HEK293T (cell line): ENCODE data around the gene PDE6G.

ENCODE experiments used
- ARNT ChIP-seq: fragments of 450-650 bp; IDR thresholded peaks from 2 replicates; pipeline ENCODE4 v1.6.1; 2017; ENCODE audit warnings: mild to moderate bottlenecking
- BHLHE40 ChIP-seq: fragments of 450-650 bp; IDR thresholded peaks from 2 replicates; pipeline ENCODE4 v1.6.1; 2016; ENCODE audit warnings: mild to moderate bottlenecking, moderate library complexity, borderline replicate concordance
- CTBP1 ChIP-seq: fragments of 450-650 bp; IDR thresholded peaks from 2 replicates; pipeline ENCODE4 v1.6.1; 2016; ENCODE audit warnings: borderline replicate concordance
- ELF4 ChIP-seq: fragments of 450-650 bp; IDR thresholded peaks from 2 replicates; pipeline ENCODE4 v1.6.1; 2017; ENCODE audit warnings: antibody characterized with exemption
- FOXA1 ChIP-seq: fragments of 450-650 bp; IDR thresholded peaks from 2 replicates; pipeline ENCODE4 v1.6.1; 2016; ENCODE audit warnings: mild to moderate bottlenecking
- FOXK2 ChIP-seq: fragments of 450-650 bp; IDR thresholded peaks from 2 replicates; pipeline ENCODE4 v1.6.1; 2016; ENCODE audit warnings: mild to moderate bottlenecking
- FOXM1 ChIP-seq: fragments of 450-650 bp; IDR thresholded peaks from 2 replicates; pipeline ENCODE4 v1.6.1; 2017; ENCODE audit warnings: mild to moderate bottlenecking, borderline replicate concordance
- LEF1 ChIP-seq: fragments of 450-650 bp; IDR thresholded peaks from 2 replicates; pipeline ENCODE4 v1.6.1; 2017; ENCODE audit warnings: mild to moderate bottlenecking, borderline replicate concordance
- SP1 ChIP-seq: fragments of 450-650 bp; IDR thresholded peaks from 2 replicates; pipeline ENCODE4 v1.6.1; 2017
- SUZ12 ChIP-seq: fragments of 450-650 bp; IDR thresholded peaks from 2 replicates; pipeline ENCODE4 v1.6.1; 2016; ENCODE audit warnings: mild to moderate bottlenecking
- TARDBP ChIP-seq: fragments of 450-650 bp; IDR thresholded peaks from 2 replicates; pipeline ENCODE4 v1.6.1; 2016
- ZNF384 ChIP-seq: fragments of 450-650 bp; IDR thresholded peaks from 2 replicates; pipeline ENCODE4 v1.6.1; 2016
- TF ChIP-seq, protein P1 (sequence below): fragments of 450-650 bp; IDR thresholded peaks from 2 replicates; pipeline ENCODE4 v1.6.1; 2016

DNA sequence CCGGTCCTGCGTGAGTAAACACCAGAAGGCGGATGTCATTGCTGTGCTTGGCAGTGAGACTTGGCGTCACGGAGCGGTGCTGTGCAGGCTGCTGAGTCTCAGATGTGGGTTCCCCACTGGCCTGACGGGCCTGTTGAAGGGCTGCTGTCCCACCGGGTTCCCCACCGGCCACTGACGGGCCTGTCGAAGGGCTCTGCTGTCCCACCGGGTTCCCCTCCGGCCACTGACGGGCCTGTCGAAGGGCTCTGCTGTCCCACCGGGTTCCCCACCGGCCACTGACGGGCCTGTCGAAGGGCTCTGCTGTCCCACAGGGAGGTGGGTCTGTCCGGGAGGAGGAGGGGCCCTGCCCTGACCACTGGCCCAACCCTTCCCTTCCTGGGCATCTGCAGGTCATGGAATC lies 30.3 kb upstream of the PDE6G start:
- TF ChIP-seq FOXA1 = no peak
- TF ChIP-seq FOXM1 = no peak
- no peak for TF ChIP-seq ZNF384
- no peak for TF ChIP-seq FOXK2
- TF ChIP-seq SP1 = no peak
- TF ChIP-seq TARDBP = no peak
- no peak for TF ChIP-seq LEF1
- no peak for TF ChIP-seq BHLHE40
- TF ChIP-seq ELF4 = no peak
- no peak for TF ChIP-seq SUZ12
- no peak for TF ChIP-seq CTBP1
- TF ChIP-seq, protein P1, sequence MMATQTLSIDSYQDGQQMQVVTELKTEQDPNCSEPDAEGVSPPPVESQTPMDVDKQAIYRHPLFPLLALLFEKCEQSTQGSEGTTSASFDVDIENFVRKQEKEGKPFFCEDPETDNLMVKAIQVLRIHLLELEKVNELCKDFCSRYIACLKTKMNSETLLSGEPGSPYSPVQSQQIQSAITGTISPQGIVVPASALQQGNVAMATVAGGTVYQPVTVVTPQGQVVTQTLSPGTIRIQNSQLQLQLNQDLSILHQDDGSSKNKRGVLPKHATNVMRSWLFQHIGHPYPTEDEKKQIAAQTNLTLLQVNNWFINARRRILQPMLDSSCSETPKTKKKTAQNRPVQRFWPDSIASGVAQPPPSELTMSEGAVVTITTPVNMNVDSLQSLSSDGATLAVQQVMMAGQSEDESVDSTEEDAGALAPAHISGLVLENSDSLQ = no peak
- TF ChIP-seq ARNT = no peak
